HCT116 (cell line): ENCODE measurements around the gene FHIT. TPM values are rescaled to one million over a fixed set of nuclear protein-coding genes. Genes with fewer than 3 reads are reported as not detected.

Experiments
- ATAC-seq: fragments of 200-7000 bp; cut with Tn5 transposase; 2 replicates; pipeline ENCODE4 v1.9.1; 2020; ENCODE audit warnings: mild to moderate bottlenecking, moderate library complexity
- BruUV-seq: library from RNA; stranded (reverse); fragments of 400-500 nt; replicated peaks from 2 replicates; lab custom pipeline; 2021; lab: Mats Ljungman, UMichigan
- CTCF ChIA-PET: fragments of 300-600 bp; sonication (Branson Sonifier 250); formaldehyde crosslinking; loops from one replicate; lab custom pipeline; 2021; ENCODE audit warnings: antibody characterized with exemption; lab: Charles Lee
- POLR2A ChIA-PET: fragments of 300-600, 350-600 bp; sonication (Branson Sonifier 250); formaldehyde crosslinking; loops from one replicate; lab custom pipeline; 2021; ENCODE audit warnings: antibody characterized with exemption; lab: Charles Lee
- RAD21 ChIA-PET, 2 experiments: fragments of 300-600 bp; sonication (Branson Sonifier 250); formaldehyde crosslinking; loops; one replicate each; lab custom pipeline; 2023; ENCODE audit warnings: low total read pairs in 2 of 2; ENCODE audit not compliant: uncharacterized antibody in 2 of 2, unreplicated experiment in 2 of 2, low non-redundant PET in 1 of 2; lab: Charles Lee
- DNase-seq: peaks from one replicate; pipeline ENCODE4 v3.0.0-alpha.2; 2010; ENCODE audit warnings: low read depth, low spot score
- H2AFZ ChIP-seq: fragments of 200-600 bp; shearing (Covaris generic), sonication (generic); 2 replicates; pipeline ENCODE4 v1.6.1; 2017; ENCODE audit warnings: low read depth, mixed run types, mixed read lengths, antibody characterized with exemption, low read length; ENCODE audit not compliant: poor library complexity, severe bottlenecking
- H3K27ac ChIP-seq: 2 replicates; pipeline ENCODE4 v1.5.1; 2012; ENCODE audit warnings: low read depth, low read length
- H3K27me3 ChIP-seq: fragments of 200-600 bp; sonication (generic); 2 replicates; pipeline ENCODE4 v1.6.1; 2016; ENCODE audit warnings: mixed run types, low read length, mixed read lengths; ENCODE audit not compliant: insufficient read depth
- H3K36me3 ChIP-seq, 2 experiments: fragments of 200-500 bp in 1 of 2; fragments of 200-600 bp in 1 of 2; sonication (Bioruptor generic) in 1 of 2; sonication (generic) in 1 of 2; 2 replicates each; pipeline versions ENCODE4 v1.5.1 to v1.6.1; 2014 to 2016; ENCODE audit warnings: low read length in 2 of 2, inconsistent platforms in 1 of 2, mixed read lengths in 1 of 2, mixed run types in 1 of 2; ENCODE audit not compliant: insufficient read depth in 2 of 2, control insufficient read depth in 1 of 2
- H3K4me1 ChIP-seq, 2 experiments: fragments of 200-600 bp in 1 of 2; sonication (generic) in 1 of 2; 2 replicates each; pipeline versions ENCODE4 v1.5.1 to v1.6.1; 2012 to 2017; ENCODE audit warnings: low read length in 2 of 2, inconsistent platforms in 1 of 2, mild to moderate bottlenecking in 1 of 2, mixed read lengths in 1 of 2, mixed run types in 1 of 2, moderate library complexity in 1 of 2; ENCODE audit not compliant: insufficient read depth in 2 of 2, control insufficient read depth in 1 of 2
- H3K4me2 ChIP-seq: fragments of 200-600 bp; sonication (generic); 2 replicates; pipeline ENCODE4 v1.6.1; 2017; ENCODE audit warnings: mixed run types, low read length, mixed read lengths
- H3K4me3 ChIP-seq, 2 experiments: fragments of 200-600 bp in 1 of 2; sonication (generic) in 1 of 2; replicated peaks in 1 of 2; 2 replicates each; pipeline ENCODE4 v1.5.1; 2011 to 2016; ENCODE audit warnings: low read length in 2 of 2, control low read depth in 1 of 2, low read depth in 1 of 2, mild to moderate bottlenecking in 1 of 2, mixed read lengths in 1 of 2, mixed run types in 1 of 2
- H3K79me2 ChIP-seq: fragments of 200-600 bp; sonication (generic); 2 replicates; pipeline ENCODE4 v1.6.1; 2017; ENCODE audit warnings: mild to moderate bottlenecking, mixed run types, low read length, moderate library complexity, mixed read lengths; ENCODE audit not compliant: insufficient read depth
- H3K9ac ChIP-seq: fragments of 200-600 bp; sonication (generic); 2 replicates; pipeline ENCODE4 v1.6.1; 2016; ENCODE audit warnings: low read length, mixed read lengths
- H3K9me2 ChIP-seq: fragments of 200-600 bp; sonication (generic), shearing (Covaris generic); 2 replicates; pipeline ENCODE4 v1.6.1; 2017; ENCODE audit warnings: mixed run types, mild to moderate bottlenecking, moderate library complexity; ENCODE audit not compliant: insufficient read depth
- H3K9me3 ChIP-seq, 2 experiments: fragments of 200-500 bp in 1 of 2; fragments of 200-600 bp in 1 of 2; sonication (Bioruptor generic) in 1 of 2; sonication (generic) in 1 of 2; 2 replicates each; pipeline ENCODE4 v1.6.1; 2014 to 2017; ENCODE audit warnings: low read length in 2 of 2, mixed read lengths in 2 of 2, inconsistent platforms in 1 of 2, low read depth in 1 of 2, mild to moderate bottlenecking in 1 of 2, mixed run types in 1 of 2, moderate library complexity in 1 of 2; ENCODE audit not compliant: control insufficient read depth in 1 of 2, insufficient read depth in 1 of 2
- H4K20me1 ChIP-seq: fragments of 200-600 bp; sonication (generic), shearing (Covaris generic); 2 replicates; pipeline ENCODE4 v1.6.1; 2017; ENCODE audit warnings: mixed run types, mild to moderate bottlenecking, moderate library complexity; ENCODE audit not compliant: insufficient read depth
- ATF3 ChIP-seq: IDR thresholded peaks from 2 replicates; pipeline ENCODE4 v1.6.1; 2012
- CEBPB ChIP-seq: IDR thresholded peaks from 2 replicates; pipeline ENCODE4 v1.6.1; 2012; ENCODE audit warnings: low read depth
- EGR1 ChIP-seq: IDR thresholded peaks from 2 replicates; pipeline ENCODE4 v1.6.1; 2012; ENCODE audit warnings: low read depth
- EZH2phosphoT487 ChIP-seq: fragments of 200-600 bp; IDR thresholded peaks from 2 replicates; pipeline ENCODE4 v1.6.1; 2018; ENCODE audit warnings: antibody characterized with exemption, borderline replicate concordance
- POLR2A ChIP-seq: IDR thresholded peaks from 2 replicates; pipeline ENCODE4 v1.7.0; 2011; ENCODE audit warnings: borderline replicate concordance; ENCODE audit not compliant: insufficient read depth, insufficient read length; ENCODE audit errors: extremely low read depth
- RAD21 ChIP-seq: IDR thresholded peaks from 2 replicates; pipeline ENCODE4 v1.6.1; 2012; ENCODE audit warnings: low read depth, mild to moderate bottlenecking
- REST ChIP-seq: IDR thresholded peaks from 2 replicates; pipeline ENCODE4 v1.6.1; 2012; ENCODE audit warnings: low read depth
- SRF ChIP-seq: IDR thresholded peaks from 2 replicates; pipeline ENCODE4 v1.6.1; 2012; ENCODE audit warnings: low read depth
- TCF7L2 ChIP-seq: IDR thresholded peaks from 2 replicates; pipeline ENCODE4 v1.7.0; 2011; ENCODE audit warnings: borderline replicate concordance, inconsistent platforms; ENCODE audit not compliant: insufficient read depth, insufficient read length; ENCODE audit errors: extremely low read depth
- YY1 ChIP-seq: IDR thresholded peaks from 2 replicates; pipeline ENCODE4 v1.6.1; 2011; ENCODE audit warnings: low read length, low read depth, moderate library complexity, mild to moderate bottlenecking; ENCODE audit not compliant: insufficient replicate concordance; ENCODE audit errors: extremely low read depth
- ZBTB33 ChIP-seq: IDR thresholded peaks from 2 replicates; pipeline ENCODE4 v1.6.1; 2011; ENCODE audit warnings: mild to moderate bottlenecking, low read length, moderate library complexity; ENCODE audit not compliant: insufficient replicate concordance; ENCODE audit errors: extremely low read depth
- intact Hi-C: fragments of 100-400 bp; cut with micrococcal nuclease; formaldehyde crosslinking; loops from 2 replicates; pipeline ENCODE4 v1.10.0; 2022
- total RNA-seq: library from RNA; stranded (reverse); gene quantifications from one replicate; pipeline ENCODE4 v1.2.1, GENCODE V29; 2021; ENCODE audit not compliant: unreplicated experiment

FHIT gene
- total RNA-seq, 1 experiment from 2014 or later: 20.1 TPM

- DNase-seq (no peak), ATAC-seq (no peak)
- Histone ChIP-seq H3K9me3 (no peaks in the 10 kb centered on the region), H3K4me1 (no peaks in the 10 kb centered on the region), H3K4me2 (no peak overlapping the region), H2AFZ (no peak overlapping the region), H3K79me2 (no peaks in the 10 kb centered on the region), H3K4me3 (no peak overlapping the region), H3K36me3 (no peaks in the 10 kb centered on the region), H3K9ac (no peak overlapping the region), H3K27me3 (peaks cover 27% of the 10 kb centered on the region), H4K20me1 (no peaks in the 10 kb centered on the region), H3K9me2 (no peaks in the 10 kb centered on the region), H3K27ac (no peak overlapping the region)
- TF ChIP-seq ATF3 (no peak), CEBPB (no peak), TCF7L2 (no peak), EZH2phosphoT487 (no peak), SRF (no peak)
- intact Hi-C loops: no loop called here
- no TSS peak for BruUV-seq
- CTCF ChIA-PET: no interaction called here
- POLR2A ChIA-PET: no interaction called here
- RAD21 ChIA-PET: no interaction called here
Measured at GRCh38 chr3:59731943-59732342, 1519.3 kb downstream of the FHIT start.

- Histone ChIP-seq H3K4me1 (no peaks in the 10 kb centered on the region), H2AFZ (no peak overlapping the region), H3K36me3 (no peaks in the 10 kb centered on the region), H3K79me2 (no peaks in the 10 kb centered on the region), H3K4me2 (no peak overlapping the region), H3K27me3 (peaks cover 33% of the 10 kb centered on the region), H4K20me1 (no peaks in the 10 kb centered on the region), H3K9me2 (no peaks in the 10 kb centered on the region), H3K9me3 (no peaks in the 10 kb centered on the region), H3K27ac (no peak overlapping the region), H3K9ac (no peak overlapping the region), H3K4me3 (no peak overlapping the region)
- ATAC-seq: no peak
- ChIA-PET POLR2A (no interaction called here), RAD21 (no interaction called here), CTCF (no interaction called here)
- DNase-seq: no peak
- TF ChIP-seq EZH2phosphoT487 (no peak), ZBTB33 (no peak), REST (no peak), EGR1 (no peak), YY1 (no peak), TCF7L2 (no peak), POLR2A (no peak), RAD21 (no peak)
- BruUV-seq: no TSS peak
- intact Hi-C loops: no loop called here
Measured at GRCh38 chr3:59730591-59730990, 1520.7 kb downstream of the FHIT start.
